Activated CD4-positive, alpha-beta T cell treated with anti-CD3 and anti-CD28 coated beads, Interleukin-2, amount 50 U/mL, for 4 hours (primary cell): ENCODE measurements around the gene TMEM204.
A peak's percentile ranks its signal among the peaks of the same experiment; 100 is the strongest.

Experiments used
- DNase-seq, 2 experiments: peaks; one replicate each; pipeline ENCODE4 v3.0.0-alpha.2; 2020

Gene TMEM204

GRCh38 chr16:1523581-1524245, 9.8 kb upstream of the TMEM204 start:
- no peak for DNase-seq

- DNase-seq, result no peak
Observed at GRCh38 chr16:1524366-1524765, 9.1 kb upstream of the TMEM204 start.

GRCh38 chr16:1525871-1526607, 7.4 kb upstream of the TMEM204 start:
- peak in 1 of 2 experiments; percentile 16 for DNase-seq

GRCh38 chr16:1526608-1527555, 6.6 kb upstream of the TMEM204 start:
- DNase-seq, result no peak

GRCh38 chr16:1527836-1528811, 5.3 kb upstream of the TMEM204 start:
- DNase-seq, result no peak

GRCh38 chr16:1528921-1529537, 4.4 kb upstream of the TMEM204 start:
- no peak for DNase-seq

- DNase-seq, result no peak
Observed at GRCh38 chr16:1530349-1530882, 3.0 kb upstream of the TMEM204 start.

- no peak for DNase-seq
Observed at GRCh38 chr16:1530883-1531637, 2.4 kb upstream of the TMEM204 start.

GRCh38 chr16:1531638-1531910, 1.9 kb upstream of the TMEM204 start:
- DNase-seq, result no peak

GRCh38 chr16:1532081-1532760, 1.2 kb upstream of the TMEM204 start:
- DNase-seq, result no peak

GRCh38 chr16:1532771-1533170, 695 bp upstream of the TMEM204 start:
- no peak for DNase-seq

- no peak for DNase-seq
Observed at GRCh38 chr16:1534021-1535020, 855 bp downstream of the TMEM204 start.

- no peak for DNase-seq
Observed at GRCh38 chr16:1535391-1536291, 2.2 kb downstream of the TMEM204 start.

GRCh38 chr16:1536601-1537000, 3.1 kb downstream of the TMEM204 start:
- no peak for DNase-seq

GRCh38 chr16:1537138-1537577, 3.7 kb downstream of the TMEM204 start:
- DNase-seq, result no peak

- peak; percentile 22 to 28 for DNase-seq
Observed at GRCh38 chr16:1537763-1538289, 4.4 kb downstream of the TMEM204 start.

- peak; percentile 21 to 25 for DNase-seq
Observed at GRCh38 chr16:1538804-1539520, 5.5 kb downstream of the TMEM204 start.
